ENCODE results near the gene UTS2R.
"Not testable (repeated sequence)": the region's sequence is repeated elsewhere in the genome, so short reads cannot be mapped to it uniquely, and the experiment has no call there.

UTS2R gene

GRCh38 chr17:82411396-82412053 is 40.0 kb downstream of the UTS2R start:
- Histone ChIP-seq H3K27ac (no peak overlapping the region), H3K36me3 (replicated peaks) (no peaks in the 10 kb centered on the region), H3K27me3 (replicated peaks) (no peaks in the 10 kb centered on the region), H3K4me3 (ENCODE audit: low read depth, low read length) (no peak overlapping the region)
- in situ Hi-C loops (cut with HindIII; ENCODE audit: low pct_ligation_motif_present, low sequenced_read_pairs), result loop anchor here (10.0 kb wide), 1 partner anchor 67 kb away; no protein-coding TSS in a partner anchor
- no peak for TF ChIP-seq CTCF (IDR thresholded peaks at IDR 0.05; ENCODE audit: low read depth, low read length, missing control alignments)
- no peak for DNase-seq

DNA sequence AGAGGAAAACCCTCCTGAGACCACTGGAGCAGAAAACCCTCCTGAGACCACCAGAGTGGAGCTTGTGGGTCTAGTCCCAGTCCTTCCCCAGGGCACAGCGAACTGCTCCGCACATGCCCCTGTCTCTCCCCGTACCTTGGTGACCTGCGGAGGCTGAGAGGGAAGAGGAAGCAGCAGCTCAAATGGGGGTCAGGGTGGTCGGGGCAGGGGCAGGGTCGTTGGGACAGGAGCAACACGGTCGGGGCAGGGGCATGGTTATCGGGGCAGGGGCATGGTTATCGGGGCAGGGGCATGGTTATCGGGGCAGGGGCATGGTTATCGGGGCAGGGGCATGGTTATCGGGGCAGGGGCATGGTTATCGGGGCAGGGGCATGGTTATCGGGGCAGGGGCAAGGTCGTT is 40.5 kb downstream of the UTS2R start:
- in situ Hi-C loops (cut with HindIII; ENCODE audit: low pct_ligation_motif_present, low sequenced_read_pairs), result loop anchor here (10.0 kb wide), 1 partner anchor 67 kb away; no protein-coding TSS in a partner anchor
- H3K4me3 ChIP-seq (ENCODE audit: low read depth, low read length); DNase-seq; H3K36me3 ChIP-seq (replicated peaks); H3K27ac ChIP-seq; H3K27me3 ChIP-seq (replicated peaks): not testable (repeated sequence)

GRCh38 chr17:82412535-82413520 is 41.3 kb downstream of the UTS2R start:
- in situ Hi-C loops (cut with HindIII; ENCODE audit: low pct_ligation_motif_present, low sequenced_read_pairs), result loop anchor here (10.0 kb wide), 1 partner anchor 68 kb away; no protein-coding TSS in a partner anchor
- no peak overlapping the region for H3K27ac ChIP-seq
- no peaks in the 10 kb centered on the region for H3K36me3 ChIP-seq (replicated peaks)
- H3K27me3 ChIP-seq (replicated peaks), result no peaks in the 10 kb centered on the region
- no peak overlapping the region for H3K4me3 ChIP-seq (ENCODE audit: low read depth, low read length)
- no peak for DNase-seq
- no peak for TF ChIP-seq CTCF (IDR thresholded peaks at IDR 0.05; ENCODE audit: low read depth, low read length, missing control alignments)

GRCh38 chr17:82414548-82415281 is 43.1 kb downstream of the UTS2R start:
- TF ChIP-seq CTCF (IDR thresholded peaks at IDR 0.05; ENCODE audit: low read depth, low read length, missing control alignments), result peak; percentile 74
- DNase-seq, result peak; percentile 52
- in situ Hi-C loops (cut with HindIII; ENCODE audit: low pct_ligation_motif_present, low sequenced_read_pairs), result loop anchor here (10.0 kb wide), 1 partner anchor 70 kb away; no protein-coding TSS in a partner anchor
- Histone ChIP-seq H3K27me3 (replicated peaks) (no peaks in the 10 kb centered on the region), H3K4me3 (ENCODE audit: low read depth, low read length) (no peak overlapping the region), H3K27ac (no peak overlapping the region), H3K36me3 (replicated peaks) (no peaks in the 10 kb centered on the region)

DNA sequence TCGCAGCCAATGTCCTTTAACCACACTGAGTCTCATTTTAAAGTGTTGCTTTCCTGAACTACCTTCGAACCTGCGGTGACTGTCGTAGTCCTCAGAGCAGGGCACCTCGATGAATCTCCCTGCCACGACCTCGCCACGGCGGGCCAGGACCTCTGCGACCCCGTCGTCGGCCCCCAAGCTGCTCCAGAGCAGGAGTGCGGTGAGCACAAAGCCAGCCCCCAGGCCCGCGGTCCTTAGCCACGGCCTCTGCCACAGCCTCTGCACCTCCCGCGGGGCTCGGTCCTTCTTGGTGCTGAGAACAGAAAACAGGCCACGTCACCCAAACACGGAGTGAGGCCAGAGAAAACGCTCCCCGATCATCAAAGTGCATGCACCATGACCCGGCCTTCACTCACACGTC is 43.8 kb downstream of the UTS2R start:
- in situ Hi-C loops (cut with HindIII; ENCODE audit: low pct_ligation_motif_present, low sequenced_read_pairs), result loop anchor here (10.0 kb wide), 1 partner anchor 71 kb away; no protein-coding TSS in a partner anchor

More for the DNA sequence above, 43.8 kb downstream of the UTS2R start:
- TF ChIP-seq CTCF (IDR thresholded peaks at IDR 0.05; ENCODE audit: low read depth, low read length, missing control alignments), result no peak
- H3K27me3 ChIP-seq (replicated peaks), result no peaks in the 10 kb centered on the region
- DNase-seq, result no peak
- no peaks in the 10 kb centered on the region for H3K36me3 ChIP-seq (replicated peaks)
- no peak overlapping the region for H3K27ac ChIP-seq
- no peak overlapping the region for H3K4me3 ChIP-seq (ENCODE audit: low read depth, low read length)

Measured in brain microvascular endothelial cell (primary cell).